GM20431 (cell line): ENCODE measurements around the gene EFCAB3.
"Not testable (repeated sequence)": the region's sequence is repeated elsewhere in the genome, so short reads cannot be mapped to it uniquely, and the experiment has no call there.

Experiments used
- in situ Hi-C: fragments of 300-500 bp; cut with MseI, MboI; formaldehyde crosslinking; loops from one replicate; pipeline ENCODE4 v1.15.0; 2020; ENCODE audit warnings: low sequenced_read_pairs; ENCODE audit not compliant: unreplicated experiment

The EFCAB3 gene

DNA sequence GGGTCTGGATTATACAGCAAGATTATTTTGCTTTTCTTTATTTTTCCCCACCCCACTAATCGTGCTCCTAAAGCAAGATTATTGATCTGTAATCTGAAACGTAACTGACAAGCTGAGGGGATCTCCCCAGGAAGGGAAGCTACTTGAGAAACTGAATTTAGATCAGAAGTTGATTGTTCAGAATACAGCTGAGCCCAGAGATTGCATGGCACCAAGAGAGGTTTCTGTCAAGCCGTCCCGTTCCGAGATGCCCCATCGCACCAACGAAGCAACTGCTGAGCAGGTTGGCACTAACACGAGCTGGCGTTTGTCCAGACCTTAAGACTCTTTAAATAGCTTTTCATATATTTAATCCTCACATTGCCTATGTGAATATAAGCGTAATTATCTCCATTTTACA, 78.1 kb downstream of the EFCAB3 start:
- in situ Hi-C loops = not testable (repeated sequence)

- in situ Hi-C loops = not testable (repeated sequence)
Measured at GRCh38 chr17:62464422-62464821, 84.1 kb downstream of the EFCAB3 start.

DNA sequence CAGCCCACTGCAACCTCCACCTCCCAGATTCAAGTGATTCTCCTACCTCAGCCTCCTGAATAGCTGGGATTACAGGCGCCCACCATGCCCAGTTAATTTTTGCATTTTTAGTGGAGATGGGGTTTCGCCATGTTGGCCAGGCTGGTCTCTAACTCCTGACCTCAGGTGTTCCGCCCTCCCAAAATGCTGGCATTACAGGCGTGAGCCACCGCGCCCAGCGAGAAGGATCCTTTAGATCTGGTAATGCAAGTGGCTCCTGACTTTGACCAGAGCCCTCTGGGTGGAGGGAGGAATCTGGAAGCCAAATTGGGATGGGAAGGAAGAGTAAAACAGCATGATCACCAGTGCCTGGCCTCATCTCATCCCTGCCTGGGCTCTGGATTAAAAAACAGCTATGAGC, 84.9 kb downstream of the EFCAB3 start:
- in situ Hi-C loops = not testable (repeated sequence)
